Stimulated activated CD4-positive, alpha-beta T cell treated with anti-CD3 and anti-CD28 coated beads, Interleukin-1b, Interleukin-23, amount 100 ng/mL, for 4 hours (primary cell): Measurements from ENCODE around the gene DPPA4.

ENCODE experiments used
- DNase-seq, 2 donors: peaks; one replicate each; pipeline ENCODE4 v3.0.0-alpha.2; 2020; ENCODE audit warnings: low read depth in 2 of 2

Gene DPPA4

GRCh38 chr3:109339197-109339596 is 1.9 kb upstream of the DPPA4 start:
- DNase-seq = no peak

DNA sequence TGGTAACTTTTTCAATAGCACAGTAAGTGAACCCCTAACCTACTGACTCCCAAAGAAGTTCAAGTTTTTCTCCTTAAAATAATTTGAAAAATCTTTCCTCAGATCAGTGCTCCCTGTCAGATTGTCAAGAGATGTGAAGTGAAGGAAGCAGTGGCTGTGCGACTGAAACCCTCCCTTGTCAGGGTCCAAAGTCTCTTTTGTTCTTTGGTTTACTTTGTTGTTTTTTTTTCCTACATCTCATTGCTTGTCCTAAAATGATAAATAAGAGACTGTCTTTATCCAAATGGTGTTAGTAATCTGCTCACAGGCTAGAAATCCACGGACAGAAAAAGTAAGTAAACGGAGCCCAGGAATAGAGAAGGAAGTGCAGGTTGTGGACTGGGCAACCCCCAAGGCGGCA is 976 bp upstream of the DPPA4 start:
- DNase-seq = no peak

DNA sequence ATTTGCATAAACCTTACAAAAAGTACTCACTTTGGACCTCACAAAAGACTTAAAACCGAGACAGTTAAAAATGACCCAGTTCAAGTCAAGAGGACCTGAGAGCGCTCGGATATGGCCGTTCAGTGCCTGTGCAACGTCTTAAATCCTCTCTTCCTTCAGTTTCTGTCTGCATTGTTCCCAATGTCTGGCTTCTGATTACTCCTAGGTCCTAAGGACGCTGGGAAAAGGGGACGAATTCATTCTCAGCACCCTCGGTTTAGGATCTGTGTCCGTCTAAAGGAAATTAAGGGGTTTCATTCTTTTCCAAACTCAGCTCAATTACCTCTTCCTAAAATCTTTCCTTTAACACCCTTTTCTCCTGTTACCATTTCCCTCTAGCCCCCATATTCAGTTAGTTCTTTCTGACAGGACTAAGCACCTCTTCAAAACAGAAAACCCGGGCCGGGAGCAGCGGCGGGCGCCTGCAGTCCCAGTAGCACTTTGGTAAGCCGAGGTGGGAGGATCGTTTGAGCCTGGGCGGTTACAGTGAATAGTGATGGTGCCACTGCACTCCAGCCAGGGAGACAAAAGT is 970 bp downstream of the DPPA4 start:
- no peak for DNase-seq

- DNase-seq = no peak
Observed at GRCh38 chr3:109334572-109334971, 2.8 kb downstream of the DPPA4 start.

DNA sequence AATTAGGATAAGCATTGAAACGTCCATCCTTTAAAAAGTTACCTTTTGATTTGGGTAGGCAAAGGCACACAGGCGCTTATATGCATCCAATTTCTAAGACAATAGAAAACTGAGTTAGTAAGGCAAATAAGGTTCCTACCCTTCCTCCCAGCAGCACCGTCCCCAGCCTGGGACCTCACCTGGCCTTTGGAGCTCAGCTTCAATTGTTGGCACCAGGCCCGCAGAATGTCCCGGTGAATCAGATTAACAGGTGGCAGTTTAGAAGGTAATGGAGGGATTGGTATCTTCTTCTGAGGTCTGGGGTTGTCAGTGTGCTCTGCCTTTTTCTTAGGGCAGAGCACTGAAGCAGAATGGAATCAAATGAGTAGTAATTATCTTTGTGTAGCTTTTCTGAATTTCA is 5.7 kb downstream of the DPPA4 start:
- DNase-seq = no peak

DNA sequence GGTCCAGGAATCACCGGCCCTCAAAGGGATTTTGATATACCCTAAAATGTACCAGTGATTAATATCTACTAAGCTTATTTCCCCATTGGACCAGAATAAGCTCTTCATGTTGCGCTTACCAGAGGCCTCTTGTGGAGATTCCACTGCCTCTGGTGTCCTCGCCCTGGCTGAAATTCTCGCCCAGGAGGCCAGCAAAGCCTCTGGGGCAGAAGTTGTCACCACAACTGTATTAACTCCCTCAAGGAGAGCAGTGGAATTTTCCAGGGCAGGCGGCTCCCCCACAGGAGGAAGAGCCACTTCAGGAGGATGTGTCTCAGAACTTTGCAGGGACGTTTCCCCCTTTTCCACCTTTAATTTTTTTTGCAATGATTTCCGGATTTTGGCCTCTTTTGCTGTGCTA is 6.9 kb downstream of the DPPA4 start:
- DNase-seq = no peak

DNA sequence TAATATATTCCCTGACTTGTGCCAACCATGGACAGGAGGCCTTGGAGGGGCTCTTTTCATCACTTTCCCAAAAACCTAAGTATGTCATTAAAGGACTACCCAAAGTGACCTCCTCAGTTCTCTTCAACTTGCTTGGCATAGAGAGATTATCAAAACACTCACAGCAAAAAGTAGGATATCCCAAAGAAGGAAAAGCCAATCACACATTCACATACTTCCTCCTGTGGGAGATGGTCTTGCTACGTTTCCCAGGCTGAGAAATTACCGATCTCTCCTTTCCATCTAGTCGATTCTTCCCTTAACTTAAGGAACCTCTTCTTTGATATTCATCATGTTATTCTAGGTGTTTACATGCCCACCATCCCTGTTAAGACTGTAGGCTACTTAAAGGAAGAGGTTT is 9.1 kb downstream of the DPPA4 start:
- DNase-seq = no peak

GRCh38 chr3:109325657-109326056 is 11.7 kb downstream of the DPPA4 start:
- no peak for DNase-seq

DNA sequence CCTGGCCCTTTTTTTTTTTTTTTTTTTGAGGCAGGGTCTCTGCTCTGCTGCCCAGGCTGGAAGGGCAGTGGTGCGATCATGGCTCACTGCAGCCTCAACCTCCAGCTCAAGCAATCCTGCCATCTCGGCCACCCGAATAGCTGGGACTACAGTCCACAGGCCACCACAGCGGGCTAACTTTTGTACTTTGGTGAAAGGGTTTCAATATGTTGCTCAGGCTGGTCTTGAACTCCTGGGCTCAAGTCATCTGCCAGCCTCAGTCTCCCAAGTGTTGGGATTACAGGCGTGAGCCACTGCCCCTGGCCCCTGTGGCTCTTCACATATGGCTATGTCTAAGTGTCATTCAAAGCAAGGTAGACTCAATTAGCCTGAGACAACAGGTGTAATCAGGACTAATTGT is 12.2 kb downstream of the DPPA4 start:
- DNase-seq = no peak

- no peak for DNase-seq
Observed at GRCh38 chr3:109316162-109316730, 21.1 kb downstream of the DPPA4 start, which contains the start of gene DPPA2. Gene DPPA2, minus strand, starts transcription at chr3:109316517. Its CDS starts 1,975 bp downstream, at chr3:109314542.

GRCh38 chr3:109313061-109313460 is 24.3 kb downstream of the DPPA4 start:
- no peak for DNase-seq

DNA sequence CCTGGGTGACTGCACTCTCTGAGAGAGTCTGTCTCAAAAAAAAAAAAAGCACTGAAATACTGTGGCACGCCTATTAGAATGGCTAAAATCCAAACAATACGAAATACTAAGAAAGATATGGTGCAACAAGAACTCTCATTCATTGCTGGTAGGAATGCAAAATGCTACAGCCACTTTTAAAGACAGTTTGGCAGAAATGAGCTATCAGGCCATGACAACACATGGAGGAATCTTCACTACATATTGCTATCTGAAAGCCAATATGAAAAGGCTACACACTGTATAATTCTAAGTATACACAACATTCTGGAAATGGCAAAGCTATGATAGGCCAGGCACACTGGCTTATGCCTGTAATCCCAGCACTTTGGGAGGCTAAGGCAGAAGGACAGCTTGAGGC is 39.9 kb downstream of the DPPA4 start:
- DNase-seq = no peak

DNA sequence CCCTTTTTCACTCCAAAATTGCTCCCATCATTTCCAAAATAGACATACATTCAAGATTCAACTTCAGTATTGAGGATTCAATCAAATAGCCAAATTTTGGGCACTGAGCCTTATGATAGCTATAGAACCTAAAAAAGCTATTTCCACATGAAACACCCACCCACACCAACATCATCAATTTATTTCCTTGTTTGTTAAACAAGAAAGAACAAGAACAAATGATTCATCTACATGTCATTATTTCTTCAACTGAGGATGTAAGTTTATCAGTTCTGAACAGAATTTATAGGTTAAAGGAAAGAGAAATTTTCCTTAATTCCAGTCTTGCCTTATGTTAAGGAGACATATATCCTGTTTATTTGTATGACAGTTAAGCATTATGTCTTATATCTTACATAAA is 53.3 kb downstream of the DPPA4 start:
- no peak for DNase-seq

GRCh38 chr3:109278546-109278945 is 58.8 kb downstream of the DPPA4 start:
- no peak for DNase-seq

- no peak for DNase-seq
Observed at GRCh38 chr3:109278141-109278540, 59.2 kb downstream of the DPPA4 start.
